Measurements from ENCODE around the gene OSBPL10. TPM values are rescaled to one million over a fixed set of nuclear protein-coding genes. Genes with fewer than 3 reads are reported as not detected.

OSBPL10 gene
- total and polyA plus RNA-seq, 2 donors (not counting 1 experiment from before 2014, with no cell fraction given) = 7.1 to 7.5 TPM

DNA sequence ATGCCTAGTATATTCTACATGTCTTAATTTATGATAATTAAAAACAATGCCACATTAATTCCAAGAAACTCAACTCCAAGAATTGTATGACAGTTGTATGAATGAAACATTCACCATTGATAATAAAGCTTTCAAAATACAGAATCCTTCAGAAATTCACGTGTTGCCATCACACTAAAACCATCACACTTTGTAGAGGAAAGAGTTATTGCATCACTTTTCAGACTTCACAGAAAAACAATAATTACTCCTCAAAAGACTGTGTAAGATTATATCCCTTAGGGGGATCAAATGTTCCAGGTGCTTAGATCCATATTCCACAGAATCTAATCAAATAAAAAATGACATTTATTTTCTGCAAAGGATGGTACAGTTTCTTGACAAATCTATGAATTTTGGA is 85.0 kb downstream of the OSBPL10 start:
- H2AFZ ChIP-seq (ENCODE audit: low read length) = no peak overlapping the region
- no peak overlapping the region for H3K4me2 ChIP-seq (ENCODE audit: extremely low read depth, insufficient read depth, low read length)
- H3K4me1 ChIP-seq (ENCODE audit: control insufficient read depth, extremely low read depth, insufficient read depth, low read length) = no peaks in the 10 kb centered on the region
- no peak overlapping the region for H3K9ac ChIP-seq (ENCODE audit: insufficient read depth, low read length)
- TF ChIP-seq, protein P1, sequence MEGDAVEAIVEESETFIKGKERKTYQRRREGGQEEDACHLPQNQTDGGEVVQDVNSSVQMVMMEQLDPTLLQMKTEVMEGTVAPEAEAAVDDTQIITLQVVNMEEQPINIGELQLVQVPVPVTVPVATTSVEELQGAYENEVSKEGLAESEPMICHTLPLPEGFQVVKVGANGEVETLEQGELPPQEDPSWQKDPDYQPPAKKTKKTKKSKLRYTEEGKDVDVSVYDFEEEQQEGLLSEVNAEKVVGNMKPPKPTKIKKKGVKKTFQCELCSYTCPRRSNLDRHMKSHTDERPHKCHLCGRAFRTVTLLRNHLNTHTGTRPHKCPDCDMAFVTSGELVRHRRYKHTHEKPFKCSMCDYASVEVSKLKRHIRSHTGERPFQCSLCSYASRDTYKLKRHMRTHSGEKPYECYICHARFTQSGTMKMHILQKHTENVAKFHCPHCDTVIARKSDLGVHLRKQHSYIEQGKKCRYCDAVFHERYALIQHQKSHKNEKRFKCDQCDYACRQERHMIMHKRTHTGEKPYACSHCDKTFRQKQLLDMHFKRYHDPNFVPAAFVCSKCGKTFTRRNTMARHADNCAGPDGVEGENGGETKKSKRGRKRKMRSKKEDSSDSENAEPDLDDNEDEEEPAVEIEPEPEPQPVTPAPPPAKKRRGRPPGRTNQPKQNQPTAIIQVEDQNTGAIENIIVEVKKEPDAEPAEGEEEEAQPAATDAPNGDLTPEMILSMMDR (conservative IDR thresholded peaks at IDR 0.05 in 1 of 2, IDR thresholded peaks at IDR 0.05 in 1 of 2; ENCODE audit: low read depth in 1 of 2, low read length in 2 of 2) = no peak
- TF ChIP-seq EZH2 (IDR thresholded peaks at IDR 0.05; ENCODE audit: low read length, missing control alignments) = no peak
- no peaks in the 10 kb centered on the region for H4K20me1 ChIP-seq (ENCODE audit: control insufficient read depth, extremely low read depth, insufficient read depth, low read length)
- H3K36me3 ChIP-seq (ENCODE audit: control insufficient read depth, insufficient read depth, low read length) = no peaks in the 10 kb centered on the region
- H3K79me2 ChIP-seq (ENCODE audit: control insufficient read depth, insufficient read depth, low read length) = no peaks in the 10 kb centered on the region
- no peaks in the 10 kb centered on the region for H3K27me3 ChIP-seq (ENCODE audit: control insufficient read depth, insufficient read depth, low read length)
- H3K9me3 ChIP-seq (ENCODE audit: control insufficient read depth, insufficient read depth, low read depth, low read length) = no peaks in the 10 kb centered on the region
- no peak overlapping the region for H3K4me3 ChIP-seq (replicated peaks in 1 of 4; ENCODE audit: control extremely low read depth in 1 of 4, insufficient read depth in 1 of 4, low read depth in 3 of 4, low read length in 4 of 4)
- DNase-seq (ENCODE audit: low read depth in 2 of 2) = no peak
- no peak overlapping the region for H3K27ac ChIP-seq (ENCODE audit: insufficient read depth, low read length)

DNA sequence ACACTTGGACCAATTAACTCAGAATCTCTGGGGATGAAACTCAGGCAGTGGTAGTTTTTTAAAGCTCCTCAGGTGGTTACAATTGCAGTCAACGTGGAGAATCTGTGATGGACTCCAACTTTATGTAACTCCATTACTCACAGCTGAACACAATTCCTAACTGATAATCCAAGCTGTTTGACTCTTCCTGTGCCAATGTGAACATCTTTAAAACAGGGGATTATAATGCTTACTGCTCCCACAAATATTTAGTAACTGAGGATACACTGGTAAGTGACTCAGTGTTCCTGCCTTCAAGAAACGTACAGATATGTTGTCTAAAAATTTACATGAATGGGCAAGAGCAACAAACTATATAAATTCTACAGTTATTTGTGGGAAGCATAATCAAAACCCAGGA is 85.6 kb downstream of the OSBPL10 start:
- H3K4me1 ChIP-seq (ENCODE audit: control insufficient read depth, extremely low read depth, insufficient read depth, low read length) = no peaks in the 10 kb centered on the region
- no peak overlapping the region for H3K4me2 ChIP-seq (ENCODE audit: extremely low read depth, insufficient read depth, low read length)
- TF ChIP-seq, protein P1 (conservative IDR thresholded peaks at IDR 0.05 in 1 of 2, IDR thresholded peaks at IDR 0.05 in 1 of 2; ENCODE audit: low read depth in 1 of 2, low read length in 2 of 2) = no peak
- no peak for TF ChIP-seq EZH2 (IDR thresholded peaks at IDR 0.05; ENCODE audit: low read length, missing control alignments)
- H3K36me3 ChIP-seq (ENCODE audit: control insufficient read depth, insufficient read depth, low read length) = no peaks in the 10 kb centered on the region
- H3K9ac ChIP-seq (ENCODE audit: insufficient read depth, low read length) = no peak overlapping the region
- peak in 1 of 2 donors; percentile 48 for DNase-seq (ENCODE audit: low read depth in 2 of 2)
- no peak overlapping the region for H3K27ac ChIP-seq (ENCODE audit: insufficient read depth, low read length)
- H4K20me1 ChIP-seq (ENCODE audit: control insufficient read depth, extremely low read depth, insufficient read depth, low read length) = no peaks in the 10 kb centered on the region
- H3K9me3 ChIP-seq (ENCODE audit: control insufficient read depth, insufficient read depth, low read depth, low read length) = no peaks in the 10 kb centered on the region
- no peak overlapping the region for H2AFZ ChIP-seq (ENCODE audit: low read length)
- H3K27me3 ChIP-seq (ENCODE audit: control insufficient read depth, insufficient read depth, low read length) = no peaks in the 10 kb centered on the region
- no peaks in the 10 kb centered on the region for H3K79me2 ChIP-seq (ENCODE audit: control insufficient read depth, insufficient read depth, low read length)
- H3K4me3 ChIP-seq (replicated peaks in 1 of 4; ENCODE audit: control extremely low read depth in 1 of 4, insufficient read depth in 1 of 4, low read depth in 3 of 4, low read length in 4 of 4) = no peak overlapping the region

DNA sequence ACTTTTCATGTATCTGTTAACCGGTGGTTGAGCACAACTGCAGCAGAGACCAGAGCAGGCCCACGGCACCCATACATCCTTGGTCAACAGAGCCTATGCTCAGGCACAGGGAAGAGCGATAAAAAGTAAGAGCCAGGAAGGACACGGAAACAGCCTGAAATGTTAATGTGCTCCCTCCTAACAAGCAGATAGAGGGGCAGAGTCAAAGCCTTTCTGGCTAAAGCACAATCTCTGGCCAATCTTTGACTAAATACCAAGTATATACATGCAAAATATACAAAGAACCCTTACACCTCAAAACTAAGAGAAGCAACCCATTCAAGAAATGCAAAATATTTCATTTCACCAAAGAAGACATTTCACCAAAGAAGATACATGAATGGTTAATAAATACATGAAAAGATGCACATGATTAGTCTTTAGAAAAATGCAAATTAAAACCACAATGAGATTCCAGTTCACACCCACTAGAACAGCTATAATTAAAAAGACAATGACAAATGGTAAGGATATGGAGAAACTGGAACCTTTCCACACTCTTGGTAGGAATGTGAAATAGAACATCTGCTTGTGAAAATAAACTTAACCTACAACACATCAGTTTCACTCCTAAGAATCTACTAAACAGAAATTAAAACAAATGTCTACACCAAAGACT is 88.0 kb downstream of the OSBPL10 start:
- H4K20me1 ChIP-seq (ENCODE audit: control insufficient read depth, extremely low read depth, insufficient read depth, low read length) = no peaks in the 10 kb centered on the region
- no peaks in the 10 kb centered on the region for H3K27me3 ChIP-seq (ENCODE audit: control insufficient read depth, insufficient read depth, low read length)
- H3K4me2 ChIP-seq (ENCODE audit: extremely low read depth, insufficient read depth, low read length) = no peak overlapping the region
- no peak overlapping the region for H2AFZ ChIP-seq (ENCODE audit: low read length)
- H3K4me1 ChIP-seq (ENCODE audit: control insufficient read depth, extremely low read depth, insufficient read depth, low read length) = no peaks in the 10 kb centered on the region
- DNase-seq (ENCODE audit: low read depth in 2 of 2) = peak; percentile 46 to 72
- H3K27ac ChIP-seq (ENCODE audit: insufficient read depth, low read length) = no peak overlapping the region
- no peaks in the 10 kb centered on the region for H3K79me2 ChIP-seq (ENCODE audit: control insufficient read depth, insufficient read depth, low read length)
- no peaks in the 10 kb centered on the region for H3K9me3 ChIP-seq (ENCODE audit: control insufficient read depth, insufficient read depth, low read depth, low read length)
- TF ChIP-seq, protein P1 (conservative IDR thresholded peaks at IDR 0.05 in 1 of 2, IDR thresholded peaks at IDR 0.05 in 1 of 2; ENCODE audit: low read depth in 1 of 2, low read length in 2 of 2) = no peak
- no peak for TF ChIP-seq EZH2 (IDR thresholded peaks at IDR 0.05; ENCODE audit: low read length, missing control alignments)
- no peaks in the 10 kb centered on the region for H3K36me3 ChIP-seq (ENCODE audit: control insufficient read depth, insufficient read depth, low read length)
- H3K9ac ChIP-seq (ENCODE audit: insufficient read depth, low read length) = no peak overlapping the region
- H3K4me3 ChIP-seq (replicated peaks in 1 of 4; ENCODE audit: control extremely low read depth in 1 of 4, insufficient read depth in 1 of 4, low read depth in 3 of 4, low read length in 4 of 4) = no peak overlapping the region

Measured in fibroblast of lung (primary cell).